ENCODE measurements around the gene FARS2.

DNA sequence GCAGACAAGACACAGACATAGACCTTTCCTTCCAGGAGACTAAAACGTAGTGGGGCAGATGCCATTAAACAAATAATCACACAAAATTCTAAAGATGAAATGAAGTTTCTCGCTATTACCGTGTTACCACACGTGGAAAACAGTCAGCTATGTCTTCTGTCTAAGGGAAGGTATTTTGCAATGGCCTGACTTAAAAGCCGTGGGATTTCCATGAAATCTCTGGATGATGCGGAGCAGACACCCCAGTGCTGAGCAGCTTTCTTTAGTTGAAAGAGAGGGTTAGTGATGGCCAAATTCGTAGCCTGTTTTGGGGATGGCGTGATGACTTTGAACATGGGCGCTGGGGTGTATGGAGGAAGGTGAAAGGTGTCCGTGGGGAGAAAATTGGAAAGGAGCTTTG is 463.6 kb downstream of the FARS2 start:
- TF ChIP-seq RAD21 (conservative IDR thresholded peaks at IDR 0.05 in 1 of 2, IDR thresholded peaks at IDR 0.05 in 1 of 2): no peak
- no peak for TF ChIP-seq POLR2A (IDR thresholded peaks at IDR 0.05; ENCODE audit: low read length)
- TF ChIP-seq JUNB (IDR thresholded peaks at IDR 0.05): no peak
- TF ChIP-seq, protein P1, sequence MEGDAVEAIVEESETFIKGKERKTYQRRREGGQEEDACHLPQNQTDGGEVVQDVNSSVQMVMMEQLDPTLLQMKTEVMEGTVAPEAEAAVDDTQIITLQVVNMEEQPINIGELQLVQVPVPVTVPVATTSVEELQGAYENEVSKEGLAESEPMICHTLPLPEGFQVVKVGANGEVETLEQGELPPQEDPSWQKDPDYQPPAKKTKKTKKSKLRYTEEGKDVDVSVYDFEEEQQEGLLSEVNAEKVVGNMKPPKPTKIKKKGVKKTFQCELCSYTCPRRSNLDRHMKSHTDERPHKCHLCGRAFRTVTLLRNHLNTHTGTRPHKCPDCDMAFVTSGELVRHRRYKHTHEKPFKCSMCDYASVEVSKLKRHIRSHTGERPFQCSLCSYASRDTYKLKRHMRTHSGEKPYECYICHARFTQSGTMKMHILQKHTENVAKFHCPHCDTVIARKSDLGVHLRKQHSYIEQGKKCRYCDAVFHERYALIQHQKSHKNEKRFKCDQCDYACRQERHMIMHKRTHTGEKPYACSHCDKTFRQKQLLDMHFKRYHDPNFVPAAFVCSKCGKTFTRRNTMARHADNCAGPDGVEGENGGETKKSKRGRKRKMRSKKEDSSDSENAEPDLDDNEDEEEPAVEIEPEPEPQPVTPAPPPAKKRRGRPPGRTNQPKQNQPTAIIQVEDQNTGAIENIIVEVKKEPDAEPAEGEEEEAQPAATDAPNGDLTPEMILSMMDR (IDR thresholded peaks at IDR 0.05): no peak
- TF ChIP-seq, protein P2, sequence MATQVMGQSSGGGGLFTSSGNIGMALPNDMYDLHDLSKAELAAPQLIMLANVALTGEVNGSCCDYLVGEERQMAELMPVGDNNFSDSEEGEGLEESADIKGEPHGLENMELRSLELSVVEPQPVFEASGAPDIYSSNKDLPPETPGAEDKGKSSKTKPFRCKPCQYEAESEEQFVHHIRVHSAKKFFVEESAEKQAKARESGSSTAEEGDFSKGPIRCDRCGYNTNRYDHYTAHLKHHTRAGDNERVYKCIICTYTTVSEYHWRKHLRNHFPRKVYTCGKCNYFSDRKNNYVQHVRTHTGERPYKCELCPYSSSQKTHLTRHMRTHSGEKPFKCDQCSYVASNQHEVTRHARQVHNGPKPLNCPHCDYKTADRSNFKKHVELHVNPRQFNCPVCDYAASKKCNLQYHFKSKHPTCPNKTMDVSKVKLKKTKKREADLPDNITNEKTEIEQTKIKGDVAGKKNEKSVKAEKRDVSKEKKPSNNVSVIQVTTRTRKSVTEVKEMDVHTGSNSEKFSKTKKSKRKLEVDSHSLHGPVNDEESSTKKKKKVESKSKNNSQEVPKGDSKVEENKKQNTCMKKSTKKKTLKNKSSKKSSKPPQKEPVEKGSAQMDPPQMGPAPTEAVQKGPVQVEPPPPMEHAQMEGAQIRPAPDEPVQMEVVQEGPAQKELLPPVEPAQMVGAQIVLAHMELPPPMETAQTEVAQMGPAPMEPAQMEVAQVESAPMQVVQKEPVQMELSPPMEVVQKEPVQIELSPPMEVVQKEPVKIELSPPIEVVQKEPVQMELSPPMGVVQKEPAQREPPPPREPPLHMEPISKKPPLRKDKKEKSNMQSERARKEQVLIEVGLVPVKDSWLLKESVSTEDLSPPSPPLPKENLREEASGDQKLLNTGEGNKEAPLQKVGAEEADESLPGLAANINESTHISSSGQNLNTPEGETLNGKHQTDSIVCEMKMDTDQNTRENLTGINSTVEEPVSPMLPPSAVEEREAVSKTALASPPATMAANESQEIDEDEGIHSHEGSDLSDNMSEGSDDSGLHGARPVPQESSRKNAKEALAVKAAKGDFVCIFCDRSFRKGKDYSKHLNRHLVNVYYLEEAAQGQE (IDR thresholded peaks at IDR 0.05): no peak
- TF ChIP-seq EP300 (IDR thresholded peaks at IDR 0.05): no peak
- TF ChIP-seq RARB (CRISPR knock-in tag; IDR thresholded peaks at IDR 0.05): no peak
- TF ChIP-seq, protein P3, sequence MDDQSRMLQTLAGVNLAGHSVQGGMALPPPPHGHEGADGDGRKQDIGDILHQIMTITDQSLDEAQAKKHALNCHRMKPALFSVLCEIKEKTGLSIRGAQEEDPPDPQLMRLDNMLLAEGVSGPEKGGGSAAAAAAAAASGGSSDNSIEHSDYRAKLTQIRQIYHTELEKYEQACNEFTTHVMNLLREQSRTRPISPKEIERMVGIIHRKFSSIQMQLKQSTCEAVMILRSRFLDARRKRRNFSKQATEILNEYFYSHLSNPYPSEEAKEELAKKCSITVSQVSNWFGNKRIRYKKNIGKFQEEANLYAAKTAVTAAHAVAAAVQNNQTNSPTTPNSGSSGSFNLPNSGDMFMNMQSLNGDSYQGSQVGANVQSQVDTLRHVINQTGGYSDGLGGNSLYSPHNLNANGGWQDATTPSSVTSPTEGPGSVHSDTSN (IDR thresholded peaks at IDR 0.05): no peak
- TF ChIP-seq BHLHE40 (IDR thresholded peaks at IDR 0.05; ENCODE audit: low read depth, low read length): no peak
- no peak for TF ChIP-seq ZSCAN20 (CRISPR knock-in tag; IDR thresholded peaks at IDR 0.05)
- no peak for TF ChIP-seq MAFK (IDR thresholded peaks at IDR 0.05; ENCODE audit: partially characterized antibody)
- TF ChIP-seq PHF8 (IDR thresholded peaks at IDR 0.05; ENCODE audit: borderline replicate concordance, low read depth): no peak
- TF ChIP-seq HDAC2 (IDR thresholded peaks at IDR 0.05): no peak
- TF ChIP-seq MYC (IDR thresholded peaks at IDR 0.05; ENCODE audit: borderline replicate concordance, low read length): no peak

Measured in A549 (cell line).